Left lung (tissue), 10 donors: ENCODE measurements around the gene ZNF862. TPM values are rescaled to one million over a fixed set of nuclear protein-coding genes. Genes with fewer than 3 reads are reported as not detected.

Source experiments
- ATAC-seq: fragments of 200-7000 bp; cut with Tn5 transposase; one replicate; pipeline ENCODE4 v1.9.1; 2020; ENCODE audit warnings: moderate library complexity
- DNase-seq, 4 donors: peaks; one replicate each; pipeline ENCODE4 v3.0.0-alpha.2; 2013 to 2020
- H3K27ac ChIP-seq, 2 donors: fragments of 200-600 bp; sonication (generic) in 1 of 2; one replicate each; pipeline versions ENCODE4 v1.5.0 to v1.8.0; 2020 to 2021
- H3K27me3 ChIP-seq, 2 donors: fragments of 200-600 bp; sonication (generic) in 1 of 2; one replicate each; pipeline versions ENCODE4 v1.5.0 to v1.8.0; 2020 to 2021
- H3K36me3 ChIP-seq, 2 donors: fragments of 200-600 bp; sonication (generic) in 1 of 2; one replicate each; pipeline versions ENCODE4 v1.5.0 to v1.8.0; 2020 to 2021
- H3K4me1 ChIP-seq, 2 donors: fragments of 200-600 bp; one replicate each; pipeline ENCODE4 v1.8.0; 2021
- H3K4me3 ChIP-seq, 2 donors: fragments of 200-600 bp; sonication (generic) in 1 of 2; one replicate each; pipeline versions ENCODE4 v1.5.0 to v1.8.0; 2020 to 2021; ENCODE audit warnings: mild to moderate bottlenecking in 1 of 2
- H3K9me3 ChIP-seq, 2 donors: fragments of 200-600 bp; sonication (generic) in 1 of 2; one replicate each; pipeline versions ENCODE4 v1.5.0 to v1.8.0; 2020 to 2021
- intact Hi-C, 2 donors: fragments of 100-400 bp; cut with DNase I; formaldehyde crosslinking; loops; one replicate each; pipeline versions ENCODE4 v1.11.2 to v1.14.2; 2022
- polyA plus RNA-seq, 6 donors: library from polyadenylated mRNA; unstranded; fragments of 120-200 nt; gene quantifications; one replicate each; pipeline ENCODE4 v1.2.1, GENCODE V29; 2013; ENCODE audit not compliant: insufficient read length in 6 of 6
- total RNA-seq, 2 donors: library from RNA; stranded (reverse); fragmentation: NEBNext Ultra II Directional; extraction: Animal tissue kit (Norgen Biotek cat#: 25700); gene quantifications; one replicate each; pipeline ENCODE4 v1.2.1, GENCODE V29; 2021
- TF ChIP-seq, protein P1 (sequence below), 2 donors: fragments of 200-600 bp; sonication (generic) in 1 of 2; IDR thresholded peaks; one replicate each; pipeline versions ENCODE4 v1.5.0 to v1.8.0; 2021; ENCODE audit warnings: antibody characterized with exemption in 2 of 2
- donor health status: DM: no; HTN: yes; CAD: no.
- donor health status: DM: no; HTN: no; CAD: no.

Gene ZNF862
- total and polyA plus RNA-seq, 8 donors: 9.8 to 27.8 (median 23.9) TPM

DNA sequence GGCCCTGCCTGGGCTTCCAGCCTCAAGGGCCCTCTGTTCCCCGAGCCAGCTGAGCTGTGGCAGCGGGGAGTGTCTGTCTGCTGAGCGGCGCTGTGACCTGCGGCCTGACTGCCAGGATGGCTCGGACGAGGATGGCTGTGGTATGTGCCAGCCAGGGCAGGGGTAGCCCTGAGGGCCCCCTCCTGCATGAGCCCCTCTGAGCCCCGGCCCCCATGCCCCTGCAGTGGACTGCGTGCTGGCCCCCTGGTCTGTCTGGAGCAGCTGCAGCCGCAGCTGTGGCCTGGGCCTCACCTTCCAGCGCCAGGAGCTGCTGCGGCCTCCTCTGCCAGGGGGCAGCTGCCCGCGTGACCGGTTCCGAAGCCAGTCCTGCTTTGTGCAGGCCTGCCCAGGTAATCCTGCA, 36.4 kb upstream of the ZNF862 start:
- TF ChIP-seq, protein P1, sequence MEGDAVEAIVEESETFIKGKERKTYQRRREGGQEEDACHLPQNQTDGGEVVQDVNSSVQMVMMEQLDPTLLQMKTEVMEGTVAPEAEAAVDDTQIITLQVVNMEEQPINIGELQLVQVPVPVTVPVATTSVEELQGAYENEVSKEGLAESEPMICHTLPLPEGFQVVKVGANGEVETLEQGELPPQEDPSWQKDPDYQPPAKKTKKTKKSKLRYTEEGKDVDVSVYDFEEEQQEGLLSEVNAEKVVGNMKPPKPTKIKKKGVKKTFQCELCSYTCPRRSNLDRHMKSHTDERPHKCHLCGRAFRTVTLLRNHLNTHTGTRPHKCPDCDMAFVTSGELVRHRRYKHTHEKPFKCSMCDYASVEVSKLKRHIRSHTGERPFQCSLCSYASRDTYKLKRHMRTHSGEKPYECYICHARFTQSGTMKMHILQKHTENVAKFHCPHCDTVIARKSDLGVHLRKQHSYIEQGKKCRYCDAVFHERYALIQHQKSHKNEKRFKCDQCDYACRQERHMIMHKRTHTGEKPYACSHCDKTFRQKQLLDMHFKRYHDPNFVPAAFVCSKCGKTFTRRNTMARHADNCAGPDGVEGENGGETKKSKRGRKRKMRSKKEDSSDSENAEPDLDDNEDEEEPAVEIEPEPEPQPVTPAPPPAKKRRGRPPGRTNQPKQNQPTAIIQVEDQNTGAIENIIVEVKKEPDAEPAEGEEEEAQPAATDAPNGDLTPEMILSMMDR (IDR thresholded peaks at IDR 0.05): no peak
- Histone ChIP-seq H3K27me3 (no peaks in the 10 kb centered on the region), H3K36me3 (no peaks in the 10 kb centered on the region), H3K9me3 (no peaks in the 10 kb centered on the region), H3K4me1 (no peaks in the 10 kb centered on the region), H3K4me3 (no peak overlapping the region), H3K27ac (no peak overlapping the region)
- ATAC-seq (no peak), DNase-seq (no peak)
- intact Hi-C loops: no loop called here

GRCh38 chr7:149802966-149803365, 35.2 kb upstream of the ZNF862 start:
- H3K27ac ChIP-seq: no peak overlapping the region
- no peaks in the 10 kb centered on the region for H3K27me3 ChIP-seq
- no peaks in the 10 kb centered on the region for H3K36me3 ChIP-seq
- TF ChIP-seq, protein P1 (IDR thresholded peaks at IDR 0.05): no peak
- no peak for DNase-seq
- intact Hi-C loops: no loop called here
- no peak overlapping the region for H3K4me3 ChIP-seq
- ATAC-seq: no peak
- H3K4me1 ChIP-seq: no peaks in the 10 kb centered on the region
- no peaks in the 10 kb centered on the region for H3K9me3 ChIP-seq

GRCh38 chr7:149803551-149804074, 34.6 kb upstream of the ZNF862 start:
- Histone ChIP-seq H3K27me3 (no peaks in the 10 kb centered on the region), H3K27ac (no peak overlapping the region), H3K4me3 (no peak overlapping the region), H3K36me3 (no peaks in the 10 kb centered on the region), H3K9me3 (no peaks in the 10 kb centered on the region), H3K4me1 (no peaks in the 10 kb centered on the region)
- intact Hi-C loops: no loop called here
- DNase-seq: no peak
- ATAC-seq: no peak
- TF ChIP-seq, protein P1 (IDR thresholded peaks at IDR 0.05): no peak

DNA sequence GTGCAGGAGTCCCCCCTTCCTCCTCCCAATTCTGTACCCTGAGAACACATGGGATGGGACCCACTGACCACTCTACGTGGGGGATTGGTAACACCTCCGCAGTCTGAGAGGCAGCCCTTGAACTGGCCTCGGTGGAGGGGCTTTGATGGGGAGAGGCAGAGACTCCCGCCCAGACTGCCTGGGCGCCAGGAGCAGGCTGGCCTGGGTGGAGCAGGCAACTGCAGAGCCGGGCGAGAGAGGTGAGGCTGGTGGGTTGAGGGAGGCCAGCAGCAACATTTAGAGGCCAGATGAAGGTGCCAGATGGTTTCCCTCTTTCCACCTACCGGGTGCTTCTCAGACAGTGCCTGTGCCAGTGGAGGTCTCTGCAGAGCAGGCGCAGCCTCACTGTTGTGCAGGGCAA, 34.1 kb upstream of the ZNF862 start:
- no peak overlapping the region for H3K4me3 ChIP-seq
- no peaks in the 10 kb centered on the region for H3K36me3 ChIP-seq
- ATAC-seq: no peak
- intact Hi-C loops: no loop called here
- no peak overlapping the region for H3K27ac ChIP-seq
- no peaks in the 10 kb centered on the region for H3K4me1 ChIP-seq
- TF ChIP-seq, protein P1 (IDR thresholded peaks at IDR 0.05): no peak
- no peaks in the 10 kb centered on the region for H3K27me3 ChIP-seq
- no peak for DNase-seq
- no peaks in the 10 kb centered on the region for H3K9me3 ChIP-seq

DNA sequence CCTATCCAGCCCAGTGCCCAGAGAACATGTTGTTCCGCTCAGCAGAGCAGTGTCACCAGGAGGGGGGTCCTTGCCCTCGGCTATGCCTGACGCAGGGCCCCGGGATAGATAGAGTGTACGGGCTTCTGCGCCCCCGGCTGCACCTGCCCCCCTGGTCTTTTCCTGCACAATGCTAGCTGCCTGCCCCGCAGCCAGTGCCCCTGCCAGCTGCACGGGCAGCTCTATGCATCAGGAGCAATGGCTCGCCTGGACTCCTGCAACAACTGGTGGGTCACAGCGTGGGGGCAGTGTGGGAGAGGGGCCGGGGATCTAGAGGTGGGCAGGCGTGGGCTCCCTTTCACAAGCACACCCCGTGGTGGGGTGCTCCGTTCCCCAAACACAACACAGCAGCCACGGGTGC, 31.4 kb upstream of the ZNF862 start:
- Histone ChIP-seq H3K4me1 (no peaks in the 10 kb centered on the region), H3K27ac (no peak overlapping the region), H3K9me3 (no peaks in the 10 kb centered on the region), H3K27me3 (no peaks in the 10 kb centered on the region), H3K36me3 (no peaks in the 10 kb centered on the region), H3K4me3 (no peak overlapping the region)
- DNase-seq (no peak), ATAC-seq (no peak)
- intact Hi-C loops: no loop called here
- TF ChIP-seq, protein P1 (IDR thresholded peaks at IDR 0.05): no peak
